ENCODE results near the gene SUPT3H. TPM values are rescaled to one million over a fixed set of nuclear protein-coding genes. Genes with fewer than 3 reads are reported as not detected.
A peak's percentile ranks its signal among the peaks of the same experiment; 100 is the strongest.

SUPT3H gene
- total and polyA plus RNA-seq, 5 experiments from 2014 or later = 16.9 to 20.8 (median 20.0) TPM

DNA sequence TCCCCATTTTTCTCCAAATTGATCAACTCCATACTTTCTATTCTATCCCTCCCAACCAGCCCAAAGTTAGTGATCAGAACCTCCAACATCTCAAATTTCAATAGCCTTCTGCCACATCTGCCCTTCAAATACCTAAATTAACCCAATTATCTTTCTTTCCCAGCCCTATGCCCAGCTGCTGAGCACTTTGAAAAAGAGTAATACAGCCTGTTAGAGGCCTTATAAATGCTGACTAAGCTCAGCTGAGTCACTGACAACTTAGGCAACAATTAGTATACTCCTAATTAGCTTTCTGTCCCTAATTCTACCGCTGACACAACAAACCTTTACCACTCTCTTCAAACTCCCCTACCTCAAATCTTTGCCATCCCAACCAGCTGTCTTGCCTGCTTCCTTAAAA, 26.1 kb downstream of the SUPT3H start:
- Mint-ChIP-seq H3K27ac (peak overlapping the region; percentile 2 to 78 (median 38)), H3K4me1 (peaks cover 8 to 35% (median 17%) of the 10 kb centered on the region in 4 donors), H3K9me3 (no peaks in the 10 kb centered on the region), H3K27me3 (no peaks in the 10 kb centered on the region), H3K36me3 (peaks cover 0 to 29% (median 28%) of the 10 kb centered on the region in 3 donors), H3K4me3 (peak overlapping the region in 7 of 10 donors; percentile 1 to 58 (median 22))
- ATAC-seq = no peak
- DNase-seq = no peak
- POLR2A ChIA-PET = interaction anchor here (1.0 kb wide), 1 partner anchor 568 kb away, joined by 3 read pairs; no protein-coding TSS in a partner anchor

DNA sequence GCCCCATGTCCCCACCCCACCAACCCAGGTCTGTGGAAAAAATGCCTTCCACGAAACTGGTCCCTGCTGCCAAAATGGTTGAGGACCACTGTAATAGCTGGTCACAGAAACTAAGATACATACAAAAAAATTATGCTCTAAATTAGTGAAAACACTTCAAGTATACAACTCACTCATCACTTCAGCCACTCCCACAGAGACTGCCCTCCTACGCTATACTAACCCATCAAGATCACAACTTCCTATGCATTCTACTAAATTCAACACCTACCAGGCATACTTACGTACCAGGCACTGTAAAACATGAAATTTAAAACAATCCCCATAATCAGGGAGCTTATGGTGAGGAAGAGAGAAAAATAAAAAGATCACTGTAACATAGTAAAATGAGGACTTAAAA, 26.7 kb downstream of the SUPT3H start:
- DNase-seq (no peak), ATAC-seq (peak in 1 of 2 donors; percentile 39)
- no peaks in the 10 kb centered on the region for H3K27me3 Mint-ChIP-seq
- H3K27ac Mint-ChIP-seq = peak overlapping the region in 8 of 10 donors; percentile 5 to 78 (median 44)
- peaks cover 8 to 36% (median 17%) of the 10 kb centered on the region in 4 donors for H3K4me1 Mint-ChIP-seq
- peak overlapping the region in 6 of 10 donors; percentile 4 to 58 (median 29) for H3K4me3 Mint-ChIP-seq
- POLR2A ChIA-PET = interaction anchor here (0.9 to 1.0 kb wide), 2 partner anchors 9 to 567 kb away, joined by 3 read pairs; no protein-coding TSS in a partner anchor
- H3K9me3 Mint-ChIP-seq = no peaks in the 10 kb centered on the region
- H3K36me3 Mint-ChIP-seq = peaks cover 0 to 30% (median 27%) of the 10 kb centered on the region in 3 donors

DNA sequence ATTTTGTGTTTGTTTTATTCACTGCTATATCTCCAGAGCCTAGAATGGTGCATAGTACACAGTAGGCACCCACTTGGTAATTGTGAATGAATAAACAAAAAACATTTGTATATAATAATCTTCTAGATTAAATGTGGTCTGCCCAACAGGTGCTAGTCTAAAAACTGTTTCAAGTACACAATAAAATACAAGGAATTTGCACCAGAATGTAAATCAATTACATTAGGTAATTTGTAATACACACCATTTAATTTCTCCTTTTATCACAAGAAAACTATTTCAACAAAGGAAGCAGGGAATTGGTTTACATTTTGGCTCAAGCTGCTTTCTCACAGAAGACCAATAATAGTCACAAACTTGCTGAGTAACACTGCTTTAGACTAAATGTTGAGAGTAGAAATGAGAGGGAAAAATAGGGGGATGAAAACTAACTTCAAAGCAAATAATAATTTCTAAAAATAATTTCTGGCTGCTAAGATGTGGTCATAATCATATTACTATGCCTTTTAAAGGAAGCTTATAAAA, 27.5 kb downstream of the SUPT3H start:
- Mint-ChIP-seq H3K36me3 (peaks cover 0 to 35% (median 29%) of the 10 kb centered on the region in 3 donors), H3K4me3 (peak overlapping the region in 2 of 10 donors; percentile 6 to 29), H3K27me3 (no peaks in the 10 kb centered on the region), H3K4me1 (peaks cover 8 to 42% (median 24%) of the 10 kb centered on the region in 4 donors), H3K27ac (no peak overlapping the region), H3K9me3 (no peaks in the 10 kb centered on the region)
- POLR2A ChIA-PET = interaction anchor here (0.9 kb wide), 1 partner anchor 9 kb away, joined by 3 read pairs; no protein-coding TSS in a partner anchor
- DNase-seq = no peak
- ATAC-seq = no peak

DNA sequence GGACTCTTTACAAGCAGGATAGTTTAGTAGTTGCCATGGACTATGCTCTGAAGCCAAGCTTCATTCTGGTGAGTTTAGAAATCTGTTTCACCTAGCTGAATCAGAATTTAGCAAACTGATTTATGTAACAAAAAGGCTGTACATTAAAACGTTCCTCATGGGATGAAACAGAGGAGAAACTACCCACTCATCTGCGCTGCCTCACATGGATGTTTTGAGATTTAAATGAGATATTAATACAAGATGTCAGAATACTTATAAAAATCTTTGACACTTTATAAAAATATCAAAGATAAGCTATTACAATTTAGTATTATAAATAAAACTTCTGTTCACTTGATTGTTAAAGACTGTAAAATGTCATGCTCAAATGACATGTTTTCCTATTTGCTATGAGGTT, 32.8 kb downstream of the SUPT3H start:
- Mint-ChIP-seq H3K4me3 (no peak overlapping the region), H3K27ac (peak overlapping the region in 1 of 10 donors; percentile 64), H3K4me1 (peaks cover 0 to 30% (median 20%) of the 10 kb centered on the region in 4 donors), H3K27me3 (no peaks in the 10 kb centered on the region), H3K36me3 (peaks cover 10 to 61% (median 33%) of the 10 kb centered on the region in 3 donors), H3K9me3 (no peaks in the 10 kb centered on the region)
- POLR2A ChIA-PET = no interaction called here
- DNase-seq (no peak), ATAC-seq (no peak)

DNA sequence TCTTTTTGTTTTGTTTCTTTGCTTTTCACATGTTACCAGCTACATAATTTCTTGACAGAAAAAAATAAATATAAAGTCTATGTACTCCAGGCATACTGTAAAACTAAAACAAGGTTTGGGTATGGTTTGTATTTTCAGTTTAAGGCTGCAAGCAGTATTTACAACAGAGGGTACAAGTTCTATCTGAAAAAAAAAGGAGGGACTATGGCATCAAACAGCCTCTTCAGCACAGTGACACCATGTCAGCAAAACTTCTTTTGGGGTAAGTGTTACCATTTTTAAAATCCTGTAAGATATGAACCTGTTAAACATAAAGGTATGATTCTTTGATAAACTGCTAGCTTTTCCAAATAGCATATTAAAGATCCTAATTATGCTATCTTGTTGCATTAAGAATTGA, 49.2 kb downstream of the SUPT3H start:
- peak overlapping the region; percentile 83 to 97 (median 91) for H3K4me3 Mint-ChIP-seq
- H3K36me3 Mint-ChIP-seq = peaks cover 0 to 27% (median 15%) of the 10 kb centered on the region in 3 donors
- H3K9me3 Mint-ChIP-seq = no peaks in the 10 kb centered on the region
- ATAC-seq (peak; percentile 42 to 70), DNase-seq (peak in 1 of 10 donors; percentile 39)
- peaks cover 18 to 80% (median 62%) of the 10 kb centered on the region in 4 donors for H3K4me1 Mint-ChIP-seq
- H3K27ac Mint-ChIP-seq = peak overlapping the region; percentile 77 to 97 (median 94)
- POLR2A ChIA-PET = interaction anchor here (0.6 to 2.3 kb wide), 4 partner anchors 12 to 347 kb away, joined by 3 to 14 read pairs (median 8); partner anchors contain the start of gene SUPT3H
- no peaks in the 10 kb centered on the region for H3K27me3 Mint-ChIP-seq

DNA sequence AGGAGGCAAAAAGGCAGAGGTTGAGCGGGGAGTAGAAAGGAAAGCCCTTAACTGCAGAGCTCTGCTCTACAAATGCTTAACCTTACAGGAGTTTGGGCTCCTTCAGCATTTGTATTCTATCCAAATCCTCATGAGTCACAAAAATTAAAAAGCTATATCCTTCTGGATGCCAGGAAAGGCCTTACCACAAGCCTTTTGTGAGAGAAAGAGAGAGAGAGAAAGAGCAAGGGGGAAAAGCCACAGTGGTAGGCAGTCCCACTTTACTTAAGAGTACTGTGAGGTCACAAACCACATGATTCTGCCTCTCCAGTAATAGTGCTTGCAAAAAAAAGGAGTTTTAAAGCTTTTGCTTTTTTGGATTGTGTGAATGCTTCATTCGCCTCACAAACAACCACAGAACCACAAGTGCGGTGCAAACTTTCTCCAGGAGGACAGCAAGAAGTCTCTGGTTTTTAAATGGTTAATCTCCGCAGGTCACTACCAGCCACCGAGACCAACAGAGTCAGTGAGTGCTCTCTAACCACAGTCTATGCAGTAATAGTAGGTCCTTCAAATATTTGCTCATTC, 49.7 kb downstream of the SUPT3H start, which contains the start of gene RUNX2:
RUNX2 (plus strand) TSS at position 375 of the 567 bp plus-strand sequence. CDS start 397 bp downstream, outside the sequence.
- peaks cover 20 to 80% (median 66%) of the 10 kb centered on the region in 4 donors for H3K4me1 Mint-ChIP-seq
- ATAC-seq = peak; percentile 83 to 88
- H3K36me3 Mint-ChIP-seq = peaks cover 0 to 24% (median 14%) of the 10 kb centered on the region in 3 donors
- no peaks in the 10 kb centered on the region for H3K9me3 Mint-ChIP-seq
- peak in 8 of 10 donors; percentile 12 to 64 (median 44) for DNase-seq
- peak within 1 kb of the TSS; percentile 77 to 97 (median 94) for H3K27ac Mint-ChIP-seq
- no peaks in the 10 kb centered on the region for H3K27me3 Mint-ChIP-seq
- POLR2A ChIA-PET = interaction anchor here (1.3 to 2.3 kb wide), 3 partner anchors 11 to 50 kb away, joined by 5 to 14 read pairs (median 11); partner anchors contain the start of gene SUPT3H
- H3K4me3 Mint-ChIP-seq = peak within 1 kb of the TSS; percentile 83 to 97 (median 91)

DNA sequence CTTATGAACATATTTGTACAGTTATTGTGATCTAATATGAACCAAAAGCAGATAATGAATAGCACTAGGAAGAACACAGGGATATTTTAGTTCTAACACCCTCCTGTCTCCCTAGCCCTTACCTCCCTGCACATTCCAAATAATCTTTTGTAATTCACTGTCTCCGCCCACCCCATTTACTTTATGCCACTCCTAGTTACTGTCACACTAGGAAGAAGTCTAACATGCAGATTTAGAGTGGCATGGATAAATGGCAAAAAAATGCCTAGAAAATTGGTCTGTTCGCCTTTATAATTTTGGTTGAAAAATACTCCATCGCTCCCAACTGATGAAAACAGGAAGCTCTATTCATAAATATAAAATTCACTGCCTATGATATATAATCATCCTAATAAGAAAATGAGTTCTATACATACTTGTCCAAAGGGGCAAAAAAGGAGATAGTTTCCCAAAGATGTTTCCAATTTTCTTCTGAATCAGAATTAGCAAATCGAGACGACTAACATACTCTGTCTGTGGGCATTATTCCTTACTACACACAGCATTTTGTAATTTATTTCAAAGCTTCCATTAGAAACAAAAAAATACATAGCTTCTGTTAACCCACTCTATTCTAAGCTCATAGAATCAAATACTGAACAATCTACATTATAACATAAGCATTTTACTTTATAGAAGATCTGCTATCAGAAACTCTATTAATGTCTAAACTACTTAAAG, 50.9 kb downstream of the SUPT3H start:
- Mint-ChIP-seq H3K4me3 (peak overlapping the region in 9 of 10 donors; percentile 88 to 97 (median 91)), H3K27ac (peak overlapping the region; percentile 77 to 97 (median 94)), H3K4me1 (peaks cover 23 to 76% (median 66%) of the 10 kb centered on the region in 4 donors), H3K9me3 (no peaks in the 10 kb centered on the region), H3K27me3 (no peaks in the 10 kb centered on the region), H3K36me3 (peaks cover 0 to 13% (median 8%) of the 10 kb centered on the region in 3 donors)
- no peak for ATAC-seq
- DNase-seq = no peak
- POLR2A ChIA-PET = interaction anchor here (0.7 kb wide), 1 partner anchor 51 kb away, joined by 3 read pairs; the partner anchor contains the start of gene SUPT3H

DNA sequence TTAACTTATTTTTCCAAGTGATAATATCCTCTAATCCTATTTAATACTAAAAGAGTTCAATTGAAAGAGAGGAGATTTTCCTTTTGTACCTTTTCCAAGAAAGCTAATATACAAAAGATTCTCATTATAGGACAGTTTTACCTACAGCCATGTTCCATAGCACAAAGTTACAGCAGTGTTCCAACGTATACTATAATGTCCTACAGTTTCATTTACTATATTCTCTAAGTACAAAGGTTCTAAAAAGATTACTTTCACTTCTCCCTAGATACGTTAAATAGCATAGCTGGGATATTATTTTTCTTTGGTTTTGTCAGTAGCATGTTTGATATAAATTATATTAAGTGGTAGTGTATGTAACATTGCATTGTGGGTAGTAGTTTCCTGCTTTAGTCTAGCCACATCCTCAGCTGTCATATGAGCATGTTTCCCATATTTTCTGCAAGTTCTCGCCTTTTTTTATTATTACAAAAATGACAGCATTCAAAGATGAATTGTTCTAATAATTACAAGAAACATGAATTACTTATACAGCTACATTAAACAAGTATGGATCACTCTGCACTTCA, 54.0 kb downstream of the SUPT3H start:
- POLR2A ChIA-PET = interaction anchor here (0.6 to 3.1 kb wide), 5 partner anchors 13 to 455 kb away, joined by 3 to 18 read pairs (median 5); partner anchors contain the start of gene SUPT3H
- no peaks in the 10 kb centered on the region for H3K9me3 Mint-ChIP-seq
- ATAC-seq = peak; percentile 48 to 53
- H3K27ac Mint-ChIP-seq = peak overlapping the region; percentile 56 to 97 (median 93)
- peaks cover 25 to 66% (median 56%) of the 10 kb centered on the region in 4 donors for H3K4me1 Mint-ChIP-seq
- peaks cover 0 to 3% (median 0%) of the 10 kb centered on the region in 3 donors for H3K36me3 Mint-ChIP-seq
- H3K27me3 Mint-ChIP-seq = no peaks in the 10 kb centered on the region
- peak overlapping the region; percentile 52 to 85 (median 78) for H3K4me3 Mint-ChIP-seq
- DNase-seq = peak in 3 of 10 donors; percentile 37 to 61 (median 52)

DNA sequence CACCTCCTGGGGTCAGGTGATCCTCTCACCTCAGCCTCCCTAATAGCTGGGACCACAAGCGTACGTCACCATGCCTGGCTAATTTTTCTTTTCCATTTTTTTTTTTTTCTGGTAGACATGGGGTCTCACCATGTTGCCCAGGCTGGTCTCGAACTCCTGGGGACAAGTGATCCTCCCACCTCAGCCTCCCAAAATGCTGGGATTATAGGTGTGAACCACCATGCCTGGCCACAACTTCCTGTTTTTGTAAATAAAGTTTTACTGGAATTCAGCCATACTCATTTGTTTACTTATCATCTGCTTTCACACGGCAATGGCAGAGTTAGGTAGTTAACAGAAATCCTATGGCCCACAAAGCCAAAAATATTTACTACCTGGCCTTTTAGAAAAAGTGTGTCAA, 57.4 kb downstream of the SUPT3H start:
- POLR2A ChIA-PET = interaction anchor here (0.7 to 2.1 kb wide), 3 partner anchors 10 to 57 kb away, joined by 3 to 16 read pairs (median 13); partner anchors contain the start of gene SUPT3H
- DNase-seq = no peak
- Mint-ChIP-seq H3K4me3 (peak overlapping the region in 4 of 10 donors; percentile 18 to 61 (median 41)), H3K9me3 (peaks cover 2 to 17% (median 5%) of the 10 kb centered on the region in 9 donors), H3K4me1 (peaks cover 30 to 60% (median 46%) of the 10 kb centered on the region in 4 donors), H3K36me3 (peaks cover 10 to 23% (median 12%) of the 10 kb centered on the region in 3 donors), H3K27me3 (no peaks in the 10 kb centered on the region), H3K27ac (peak overlapping the region in 8 of 10 donors; percentile 60 to 93 (median 76))
- ATAC-seq = no peak

DNA sequence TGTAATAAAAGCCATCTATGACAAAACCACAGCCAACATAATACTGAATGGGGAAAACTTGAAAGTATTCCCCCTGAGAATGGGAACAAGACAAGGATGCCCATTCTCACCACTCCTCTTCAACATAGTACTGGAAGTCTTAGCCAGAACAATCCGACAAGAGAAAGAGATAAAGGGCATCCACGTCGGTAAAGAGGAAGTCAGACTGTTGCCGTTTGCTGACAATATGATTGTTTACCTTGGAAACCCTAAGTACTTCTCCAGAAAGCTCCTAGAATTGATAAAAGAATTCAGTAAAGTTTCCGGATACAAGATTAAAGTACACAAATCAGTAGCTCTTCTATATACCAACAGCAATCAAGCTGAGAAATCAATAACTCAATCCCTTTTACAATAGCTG, 63.6 kb downstream of the SUPT3H start:
- Mint-ChIP-seq H3K27ac (peak overlapping the region in 8 of 10 donors; percentile 45 to 88 (median 66)), H3K27me3 (no peaks in the 10 kb centered on the region), H3K36me3 (peaks cover 24 to 52% (median 35%) of the 10 kb centered on the region in 3 donors), H3K4me3 (peak overlapping the region in 6 of 10 donors; percentile 20 to 60 (median 38)), H3K4me1 (peaks cover 47 to 77% (median 61%) of the 10 kb centered on the region in 4 donors), H3K9me3 (peaks cover 5 to 56% (median 38%) of the 10 kb centered on the region in 9 donors)
- DNase-seq (no peak), ATAC-seq (no peak)
- POLR2A ChIA-PET = interaction anchor here (0.6 kb wide), 2 partner anchors 15 to 89 kb away, joined by 3 to 4 read pairs; no protein-coding TSS in a partner anchor

DNA sequence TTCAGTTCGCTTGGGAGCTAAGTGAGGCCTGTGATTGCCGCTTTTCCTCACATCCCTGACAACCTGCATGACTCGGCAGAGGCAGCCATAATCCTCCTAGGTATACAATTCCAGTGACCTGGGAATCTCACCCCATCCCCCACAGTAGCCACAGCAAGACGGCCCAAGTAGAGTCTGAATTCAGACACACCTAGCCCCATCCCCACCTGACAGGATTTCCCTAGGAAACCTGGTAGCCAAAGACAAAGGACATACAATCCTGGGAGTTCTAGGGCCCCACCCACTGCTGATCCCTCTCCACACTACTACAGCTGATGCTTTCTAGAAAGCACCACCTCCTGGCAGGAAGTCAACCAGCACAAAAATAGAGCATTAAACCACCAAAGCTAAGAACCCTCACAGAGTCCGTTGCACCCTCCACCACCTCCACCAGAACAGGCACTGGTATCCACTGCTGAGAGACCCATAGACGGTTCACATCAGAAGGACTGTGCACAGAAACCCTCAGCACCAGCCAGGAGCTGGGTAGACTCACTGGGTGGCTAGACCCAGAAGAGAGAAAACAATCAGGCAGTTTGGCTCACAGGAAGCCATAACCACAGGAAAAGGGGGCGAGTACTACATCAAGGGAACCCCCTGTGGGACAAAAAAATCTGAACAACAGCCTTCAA, 67.5 kb downstream of the SUPT3H start:
- Mint-ChIP-seq H3K27me3 (no peaks in the 10 kb centered on the region), H3K27ac (peak overlapping the region; percentile 83 to 98 (median 94)), H3K9me3 (peaks cover 0 to 72% (median 44%) of the 10 kb centered on the region in 9 donors), H3K4me3 (peak overlapping the region; percentile 33 to 79 (median 70)), H3K36me3 (peaks cover 15 to 59% (median 34%) of the 10 kb centered on the region in 3 donors), H3K4me1 (peaks cover 42 to 81% (median 63%) of the 10 kb centered on the region in 4 donors)
- DNase-seq (peak in 9 of 10 donors; percentile 3 to 79 (median 55)), ATAC-seq (peak; percentile 90 to 98)
- POLR2A ChIA-PET = interaction anchor here (1.0 to 4.1 kb wide), 11 partner anchors 9 to 333 kb away, joined by 3 to 18 read pairs (median 4); partner anchors contain the start of genes RUNX2 and SUPT3H

Data from naive thymus-derived CD8-positive, alpha-beta T cell (primary cell).